ENCODE data around the gene RUNX2.

Gene RUNX2

GRCh38 chr6:45491048-45491735 is 163.1 kb downstream of the RUNX2 start:
- DNase-seq, result no peak

- DNase-seq, result no peak
Observed at GRCh38 chr6:45491874-45492273, 163.7 kb downstream of the RUNX2 start.

- DNase-seq, result no peak
Observed at GRCh38 chr6:45493761-45494160, 165.6 kb downstream of the RUNX2 start.

DNA sequence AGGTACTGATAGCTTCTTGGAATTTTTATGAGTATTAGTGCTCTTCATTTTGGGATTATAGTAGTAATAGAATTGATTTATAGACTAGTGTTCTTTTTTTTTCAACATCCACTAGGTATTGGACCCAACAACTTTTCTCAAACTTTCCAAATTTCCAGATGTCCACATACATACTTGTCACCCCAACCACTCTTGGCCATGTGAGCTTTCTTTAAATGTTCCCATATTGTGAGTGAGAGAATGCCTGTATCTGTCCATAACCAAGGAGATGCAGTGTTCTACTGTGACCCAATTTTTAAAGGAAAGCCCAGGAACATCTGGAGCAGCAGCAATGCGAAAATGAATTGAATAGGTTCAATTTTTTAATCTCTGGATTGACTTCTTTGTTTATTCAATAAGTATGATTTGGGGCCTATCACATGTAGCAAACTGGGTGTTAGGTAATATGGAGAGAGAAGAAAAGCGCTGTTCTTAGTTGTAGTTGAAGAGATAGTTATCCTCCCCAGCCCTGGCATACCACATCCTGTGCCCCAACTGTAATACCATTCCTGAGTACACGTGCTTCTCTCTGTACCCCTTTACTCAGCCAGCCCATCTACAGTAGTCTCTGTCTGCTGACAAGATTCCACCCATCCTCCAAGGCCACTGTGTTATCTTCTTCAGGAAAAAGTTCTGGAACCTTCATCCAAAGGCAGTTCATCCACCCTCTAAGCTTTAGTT is 166.4 kb downstream of the RUNX2 start:
- peak; percentile 32 for DNase-seq

DNA sequence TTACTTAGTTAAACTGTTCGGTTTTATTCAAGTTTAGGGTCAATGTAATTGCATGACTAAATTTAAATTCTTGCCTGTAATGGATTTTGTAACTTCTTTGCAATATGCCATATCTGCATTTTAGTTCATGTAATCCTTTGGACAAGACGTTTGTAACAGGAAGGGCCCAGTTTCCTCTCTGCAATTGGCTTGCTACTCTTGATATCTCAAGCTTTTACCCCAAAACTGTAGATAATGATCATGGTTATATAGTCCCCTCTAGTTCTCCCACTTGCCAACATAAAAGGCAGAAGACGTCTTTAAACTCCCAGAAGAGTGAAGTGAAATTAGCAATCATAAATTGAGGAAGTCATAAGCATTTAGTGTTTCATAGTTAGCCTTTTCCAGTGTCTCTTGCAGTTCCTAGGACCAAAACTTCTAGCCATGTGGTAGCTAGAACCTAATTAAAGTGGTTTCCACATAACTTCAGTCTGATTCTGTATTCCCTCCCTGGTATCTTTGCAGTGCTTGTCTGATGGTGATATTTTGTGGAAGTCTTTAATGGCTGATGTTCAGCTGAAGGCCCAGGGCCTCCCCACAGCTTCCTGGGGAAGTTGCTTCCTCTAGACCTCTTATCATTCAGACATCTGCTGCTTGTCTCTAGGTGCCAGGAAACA is 167.4 kb downstream of the RUNX2 start:
- peak; percentile 60 for DNase-seq

DNA sequence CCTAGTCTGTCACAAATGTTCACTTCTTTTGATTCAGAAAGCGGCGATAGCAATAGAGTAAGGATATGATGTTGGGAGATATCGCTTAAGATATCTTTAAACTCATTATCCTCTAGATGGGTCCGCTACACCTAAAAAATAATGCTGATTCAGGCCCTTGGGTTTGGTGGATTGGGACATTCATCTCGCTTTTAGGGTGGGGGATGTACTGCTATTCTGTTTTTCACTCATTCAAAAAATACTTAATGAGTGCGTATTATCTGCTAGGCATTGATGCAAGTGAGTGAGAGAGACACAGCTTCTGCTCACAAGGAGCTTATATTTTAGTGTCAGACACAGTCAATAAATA is 167.9 kb downstream of the RUNX2 start:
- DNase-seq, result no peak

GRCh38 chr6:45498591-45498990 is 170.5 kb downstream of the RUNX2 start:
- DNase-seq, result no peak

GRCh38 chr6:45500924-45501816 is 173.0 kb downstream of the RUNX2 start:
- no peak for DNase-seq

DNA sequence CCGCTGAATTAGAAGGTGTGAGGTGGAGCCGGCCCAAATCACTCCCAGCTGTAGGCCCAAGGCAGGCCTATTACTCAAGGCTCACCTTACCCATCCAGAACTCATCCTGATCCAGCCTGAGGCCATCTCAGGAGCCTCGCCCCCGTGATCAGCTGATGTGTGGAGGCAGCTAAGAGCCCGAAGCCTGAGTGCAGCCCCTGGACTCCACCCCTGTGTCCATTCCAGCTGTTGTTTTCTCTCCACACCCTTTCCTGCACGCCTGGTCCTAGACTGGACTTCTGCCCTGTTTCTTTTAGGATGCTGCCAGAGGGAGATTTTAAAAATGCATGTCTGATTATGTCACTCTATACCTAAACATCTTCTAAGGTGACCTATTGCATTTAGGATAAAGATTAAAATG is 174.3 kb downstream of the RUNX2 start:
- DNase-seq, result no peak

GRCh38 chr6:45504947-45505346 is 176.8 kb downstream of the RUNX2 start:
- no peak for DNase-seq

DNA sequence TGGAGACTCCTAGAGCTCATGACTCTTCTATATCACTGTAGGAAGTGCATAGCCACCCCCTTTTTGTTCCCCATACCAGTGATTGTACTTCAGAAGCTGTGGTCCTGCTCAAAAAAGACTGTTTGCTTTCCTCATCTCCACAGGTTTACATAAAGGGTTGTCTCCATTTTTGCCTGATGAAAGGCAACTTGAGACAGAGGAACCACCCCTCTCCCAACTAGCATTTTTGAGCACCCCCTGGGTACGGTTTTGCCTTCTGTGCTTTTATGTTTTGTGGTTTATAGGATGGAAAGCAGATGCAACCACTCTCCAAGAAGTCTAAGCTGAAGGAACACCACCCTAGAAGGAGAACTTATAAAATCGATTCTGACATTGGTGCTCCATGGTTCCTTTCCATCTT is 177.3 kb downstream of the RUNX2 start:
- DNase-seq, result no peak

- DNase-seq, result no peak
Observed at GRCh38 chr6:45507186-45507585, 179.1 kb downstream of the RUNX2 start.

DNA sequence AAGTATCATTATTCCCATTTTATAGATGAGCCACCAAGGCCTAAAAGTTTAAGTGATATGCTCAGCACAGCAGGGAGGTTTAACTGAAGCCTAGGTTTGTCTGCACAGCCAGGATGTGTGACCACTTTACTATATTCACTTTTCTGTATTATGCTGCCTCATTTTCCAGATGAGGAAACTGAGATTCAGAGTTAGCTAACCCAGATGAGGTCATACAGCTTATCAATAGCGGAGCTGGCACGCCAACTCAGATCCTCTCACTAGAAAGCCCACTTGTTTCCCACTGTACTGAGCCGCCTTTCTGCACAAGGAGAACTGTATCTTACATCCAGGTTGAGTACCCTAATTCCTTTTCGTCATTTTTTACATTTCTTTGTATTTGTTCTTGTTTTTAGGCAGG is 181.3 kb downstream of the RUNX2 start:
- no peak for DNase-seq

DNA sequence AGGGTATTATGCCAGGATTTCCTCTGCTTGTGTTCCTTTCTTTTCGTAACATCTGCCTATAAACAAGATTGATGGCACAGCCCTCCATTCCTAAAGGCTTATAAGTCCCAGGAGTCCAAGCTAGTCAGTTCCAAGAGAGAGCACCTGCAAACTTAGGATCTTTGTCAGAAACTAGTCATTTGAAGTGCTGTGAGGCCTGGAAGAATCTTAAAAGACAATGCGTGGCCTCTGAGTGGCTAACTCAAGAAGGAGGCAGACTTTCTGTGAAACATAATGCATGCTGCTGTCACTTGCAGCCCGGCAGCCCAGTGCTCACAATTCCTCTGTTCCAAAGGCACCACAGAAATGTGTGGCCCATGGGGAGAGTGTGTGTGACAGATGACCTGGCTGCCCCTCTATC is 184.6 kb downstream of the RUNX2 start:
- no peak for DNase-seq

GRCh38 chr6:45513213-45513618 is 185.1 kb downstream of the RUNX2 start:
- DNase-seq, result no peak

DNA sequence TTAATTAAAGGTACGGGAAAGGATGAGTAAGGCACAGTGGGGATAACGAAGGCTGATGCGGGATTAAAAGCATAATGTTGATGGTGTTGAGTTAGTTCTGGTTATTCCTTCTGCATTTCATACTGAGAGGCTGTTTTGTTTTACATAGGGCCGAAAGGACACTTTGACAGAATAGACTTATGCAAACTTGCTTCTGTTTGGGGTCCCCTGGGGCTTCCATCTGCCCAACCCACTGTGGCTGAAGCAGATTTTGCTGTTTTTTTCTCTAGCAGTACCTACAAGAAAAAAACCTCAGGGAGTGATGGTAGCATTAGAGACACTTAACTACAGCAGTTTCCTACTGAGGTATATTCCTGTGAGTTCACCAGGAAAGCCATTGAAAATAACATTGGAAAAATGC is 185.7 kb downstream of the RUNX2 start:
- DNase-seq, result no peak

DNA sequence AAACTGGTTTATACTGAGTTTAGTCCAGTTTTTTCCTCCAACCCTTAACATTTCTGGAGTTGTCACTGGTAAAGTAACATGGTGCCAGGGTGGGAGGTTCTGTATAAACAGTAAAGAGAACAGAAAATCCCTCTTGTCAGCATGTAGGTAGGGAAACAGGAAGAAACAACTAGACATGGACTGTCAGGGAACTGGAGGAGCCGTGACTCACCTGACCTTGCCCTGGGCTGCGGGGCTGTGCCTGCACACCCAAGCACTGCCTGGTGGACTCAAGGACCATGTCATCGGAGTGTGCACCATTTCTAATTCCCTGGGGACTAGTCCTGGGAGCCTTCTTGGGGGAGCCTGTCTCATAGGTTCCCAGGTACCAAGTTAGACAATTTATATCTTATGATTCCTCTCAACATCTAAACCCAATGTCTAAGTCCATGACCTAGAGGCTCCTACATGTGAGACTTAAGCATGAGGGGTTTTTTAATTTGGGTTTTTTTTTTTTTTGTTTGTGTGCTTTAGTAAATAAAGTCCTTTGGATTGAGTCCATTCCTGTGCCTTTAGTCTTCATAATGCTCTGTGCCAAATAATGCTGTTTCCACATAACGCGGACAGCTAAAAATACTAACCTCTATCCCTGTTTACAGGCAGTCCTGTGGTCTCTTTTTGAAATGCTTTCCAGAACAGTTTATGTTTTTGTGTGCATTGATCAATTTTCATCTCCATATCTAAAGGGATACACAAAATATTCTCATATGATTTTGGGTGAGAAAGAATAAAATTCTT is 186.5 kb downstream of the RUNX2 start:
- no peak for DNase-seq

GRCh38 chr6:45518013-45518720 is 190.0 kb downstream of the RUNX2 start:
- DNase-seq, result no peak

GRCh38 chr6:45521226-45521625 is 193.1 kb downstream of the RUNX2 start:
- no peak for DNase-seq

GRCh38 chr6:45522486-45522885 is 194.4 kb downstream of the RUNX2 start:
- DNase-seq, result no peak

DNA sequence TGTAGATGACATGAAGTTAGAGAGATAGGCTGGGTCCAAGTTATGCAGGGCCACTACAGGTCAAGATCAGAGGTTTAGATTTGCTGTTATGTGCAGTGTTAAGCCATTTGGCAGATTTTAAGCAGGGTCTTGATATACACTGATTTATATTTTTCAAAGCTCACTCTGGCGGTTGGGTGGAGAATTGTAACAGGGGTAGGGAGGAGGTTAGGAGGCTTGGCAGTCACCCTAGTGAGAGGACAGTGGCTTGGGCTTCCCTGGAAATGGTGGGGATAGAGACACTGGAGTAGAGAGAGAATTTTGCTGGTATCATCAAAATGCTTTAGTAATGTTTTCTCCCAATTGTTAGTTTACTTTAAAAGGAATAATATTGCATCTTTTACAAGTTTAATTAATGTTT is 199.1 kb downstream of the RUNX2 start:
- no peak for DNase-seq
